ACC112 (cell line): ENCODE data around the gene TXNRD1.

Source experiments
- H2AFZ ChIP-seq: fragments of 200-600 bp; sonication (generic); one replicate; pipeline ENCODE4 v1.6.0; 2017; ENCODE audit warnings: antibody characterized with exemption, low read length; ENCODE audit not compliant: unreplicated experiment
- H3K27ac ChIP-seq: fragments of 200-600 bp; sonication (generic); 2 replicates; pipeline ENCODE4 v1.5.1; 2014; ENCODE audit warnings: low read depth, mild to moderate bottlenecking, antibody characterized with exemption, low read length, moderate library complexity
- H3K27me3 ChIP-seq: fragments of 200-600 bp; sonication (generic); 2 replicates; pipeline ENCODE4 v1.6.1; 2014; ENCODE audit warnings: mild to moderate bottlenecking, antibody characterized with exemption, low read length, moderate library complexity, mixed read lengths; ENCODE audit not compliant: insufficient read depth
- H3K36me3 ChIP-seq: fragments of 200-600 bp; sonication (generic); 2 replicates; pipeline ENCODE4 v1.6.1; 2016; ENCODE audit warnings: mild to moderate bottlenecking, antibody characterized with exemption, low read length, moderate library complexity, mixed read lengths; ENCODE audit not compliant: insufficient read depth
- H3K4me1 ChIP-seq: fragments of 200-600 bp; sonication (generic); one replicate; pipeline ENCODE4 v1.6.1; 2016; ENCODE audit warnings: low read length, mixed read lengths; ENCODE audit not compliant: insufficient read depth, unreplicated experiment, control insufficient read depth
- H3K4me3 ChIP-seq: fragments of 200-600 bp; sonication (generic); 2 replicates; pipeline ENCODE4 v1.5.1; 2014; ENCODE audit warnings: mild to moderate bottlenecking, low read depth, low read length
- H3K79me2 ChIP-seq: fragments of 200-600 bp; sonication (generic); one replicate; pipeline ENCODE4 v1.6.0; 2016; ENCODE audit warnings: low read length; ENCODE audit not compliant: control insufficient read depth, unreplicated experiment, insufficient read depth

The TXNRD1 gene

GRCh38 chr12:104305349-104305748 lies 89.8 kb downstream of the TXNRD1 start:
- H3K4me1 ChIP-seq: peaks cover 57% of the 10 kb centered on the region
- H3K27me3 ChIP-seq: no peaks in the 10 kb centered on the region
- H3K27ac ChIP-seq: peak overlapping the region; percentile 72; the same call in 1 of the 2 replicates
- H3K4me3 ChIP-seq: peak overlapping the region; percentile 80
- H3K79me2 ChIP-seq: peaks cover 92% of the 10 kb centered on the region
- H2AFZ ChIP-seq: no peak overlapping the region
- peaks cover 24% of the 10 kb centered on the region for H3K36me3 ChIP-seq

- Histone ChIP-seq H2AFZ (no peak overlapping the region), H3K27ac (peak overlapping the region; percentile 16; the same call in 1 of the 2 replicates), H3K4me1 (peaks cover 56% of the 10 kb centered on the region), H3K27me3 (no peaks in the 10 kb centered on the region), H3K4me3 (0 out of 2 replicates have a peak overlapping the region, but pooled peaks have one; percentile 80), H3K79me2 (peaks cover 92% of the 10 kb centered on the region), H3K36me3 (peaks cover 30% of the 10 kb centered on the region)
Measured at GRCh38 chr12:104306376-104306775, 90.8 kb downstream of the TXNRD1 start.

- Histone ChIP-seq H3K79me2 (peaks cover 89% of the 10 kb centered on the region), H3K27me3 (no peaks in the 10 kb centered on the region), H2AFZ (no peak overlapping the region), H3K27ac (peak overlapping the region; percentile 16; the same call in 1 of the 2 replicates), H3K36me3 (peaks cover 33% of the 10 kb centered on the region), H3K4me1 (peaks cover 49% of the 10 kb centered on the region), H3K4me3 (no peak overlapping the region)
Measured at GRCh38 chr12:104306943-104307654, 91.5 kb downstream of the TXNRD1 start.

GRCh38 chr12:104307655-104308000 lies 92.0 kb downstream of the TXNRD1 start:
- Histone ChIP-seq H3K36me3 (peaks cover 38% of the 10 kb centered on the region), H3K79me2 (peaks cover 91% of the 10 kb centered on the region), H3K27ac (peak overlapping the region; percentile 10; the same call in 1 of the 2 replicates), H3K4me1 (peaks cover 50% of the 10 kb centered on the region), H2AFZ (no peak overlapping the region), H3K27me3 (no peaks in the 10 kb centered on the region), H3K4me3 (no peak overlapping the region)

- Histone ChIP-seq H2AFZ (no peak overlapping the region), H3K4me1 (peaks cover 55% of the 10 kb centered on the region), H3K79me2 (peaks cover 92% of the 10 kb centered on the region), H3K36me3 (peaks cover 52% of the 10 kb centered on the region), H3K27me3 (no peaks in the 10 kb centered on the region), H3K4me3 (no peak overlapping the region), H3K27ac (0 out of 2 replicates have a peak overlapping the region, but pooled peaks have one; percentile 4)
Measured at GRCh38 chr12:104309446-104309993, 93.9 kb downstream of the TXNRD1 start.

- Histone ChIP-seq H2AFZ (no peak overlapping the region), H3K4me1 (peaks cover 45% of the 10 kb centered on the region), H3K36me3 (peaks cover 49% of the 10 kb centered on the region), H3K27ac (no peak overlapping the region; the same call in 1 of the 2 replicates), H3K79me2 (peaks cover 84% of the 10 kb centered on the region), H3K27me3 (no peaks in the 10 kb centered on the region), H3K4me3 (no peak overlapping the region)
Measured at GRCh38 chr12:104310751-104311633, 95.4 kb downstream of the TXNRD1 start.

GRCh38 chr12:104312202-104312601 lies 96.6 kb downstream of the TXNRD1 start:
- Histone ChIP-seq H3K27me3 (no peaks in the 10 kb centered on the region), H3K79me2 (peaks cover 80% of the 10 kb centered on the region), H3K4me1 (peaks cover 33% of the 10 kb centered on the region), H3K36me3 (peaks cover 55% of the 10 kb centered on the region), H3K4me3 (no peak overlapping the region), H3K27ac (0 out of 2 replicates have a peak overlapping the region, but pooled peaks have one; percentile 2), H2AFZ (no peak overlapping the region)

- no peak overlapping the region for H2AFZ ChIP-seq
- peaks cover 28% of the 10 kb centered on the region for H3K4me1 ChIP-seq
- peak overlapping the region; percentile 1; the same call in 1 of the 2 replicates for H3K27ac ChIP-seq
- H3K27me3 ChIP-seq: no peaks in the 10 kb centered on the region
- H3K4me3 ChIP-seq: no peak overlapping the region
- H3K79me2 ChIP-seq: peaks cover 80% of the 10 kb centered on the region
- peaks cover 59% of the 10 kb centered on the region for H3K36me3 ChIP-seq
Measured at GRCh38 chr12:104312654-104313053, 97.1 kb downstream of the TXNRD1 start.

GRCh38 chr12:104313568-104314241 lies 98.1 kb downstream of the TXNRD1 start:
- Histone ChIP-seq H3K27ac (peak overlapping the region; percentile 1; the same call in 1 of the 2 replicates), H3K36me3 (peaks cover 70% of the 10 kb centered on the region), H2AFZ (no peak overlapping the region), H3K4me1 (peaks cover 27% of the 10 kb centered on the region), H3K79me2 (peaks cover 79% of the 10 kb centered on the region), H3K4me3 (no peak overlapping the region), H3K27me3 (no peaks in the 10 kb centered on the region)

- Histone ChIP-seq H3K27me3 (no peaks in the 10 kb centered on the region), H2AFZ (no peak overlapping the region), H3K4me1 (peaks cover 27% of the 10 kb centered on the region), H3K27ac (peak overlapping the region; percentile 1; the same call in 1 of the 2 replicates), H3K36me3 (peaks cover 70% of the 10 kb centered on the region), H3K4me3 (no peak overlapping the region), H3K79me2 (peaks cover 80% of the 10 kb centered on the region)
Measured at GRCh38 chr12:104314242-104314614, 98.6 kb downstream of the TXNRD1 start.
